CD4-positive, CD25-positive, alpha-beta regulatory T cell (primary cell): ENCODE results near the gene METTL9. TPM values are rescaled to one million over a fixed set of nuclear protein-coding genes. Genes with fewer than 3 reads are reported as not detected.
A peak's percentile ranks its signal among the peaks of the same experiment; 100 is the strongest.
"Not testable (repeated sequence)": the region's sequence is repeated elsewhere in the genome, so short reads cannot be mapped to it uniquely, and the experiment has no call there.

Experiments used
- ATAC-seq, 2 donors: fragments of 150-1000 bp; cut with Tn5 transposase; one replicate each; pipeline ENCODE4 v1.10.0; 2021; ENCODE audit warnings: low read depth in 2 of 2, moderate number of reproducible peaks in 2 of 2, moderate library complexity in 1 of 2
- DNase-seq, 3 donors: peaks; one replicate each; pipeline versions ENCODE4 v3.0.0 to v3.0.0-alpha.2; 2012 to 2022; ENCODE audit warnings: mixed read lengths in 1 of 3
- H3K27ac ChIP-seq: one replicate; pipeline ENCODE4 v1.7.0; 2013; ENCODE audit warnings: mild to moderate bottlenecking, low read length; ENCODE audit not compliant: insufficient read depth, poor library complexity, severe bottlenecking
- H3K27me3 ChIP-seq: one replicate; pipeline ENCODE4 v1.7.0; 2013; ENCODE audit warnings: low read length; ENCODE audit not compliant: control insufficient read depth, insufficient read depth
- H3K36me3 ChIP-seq: one replicate; pipeline ENCODE4 v1.7.0; 2013; ENCODE audit warnings: mild to moderate bottlenecking, low read length, moderate library complexity; ENCODE audit not compliant: control insufficient read depth, insufficient read depth
- H3K4me1 ChIP-seq: 2 replicates; pipeline ENCODE4 v1.7.0; 2013; ENCODE audit warnings: mild to moderate bottlenecking, low read length; ENCODE audit not compliant: insufficient read depth, control insufficient read depth, poor library complexity, severe bottlenecking
- H3K4me3 ChIP-seq: one replicate; pipeline ENCODE4 v1.7.0; 2013; ENCODE audit warnings: low read depth, mild to moderate bottlenecking, low read length, moderate library complexity
- H3K9me3 ChIP-seq, 2 experiments: 1 replicate in 1 of 2; 2 replicates in 1 of 2; pipeline ENCODE4 v1.7.0; 2013; ENCODE audit warnings: low read length in 2 of 2, mild to moderate bottlenecking in 1 of 2, moderate library complexity in 1 of 2; ENCODE audit not compliant: control insufficient read depth in 2 of 2
- H3K27ac Mint-ChIP-seq, 3 donors: one replicate each; pipeline ENCODE4 v1.8.0; 2020 to 2022; ENCODE audit warnings: mild to moderate bottlenecking in 3 of 3, mixed read lengths in 3 of 3, moderate library complexity in 2 of 3
- H3K27me3 Mint-ChIP-seq: one replicate; pipeline ENCODE4 v1.8.0; 2022; ENCODE audit warnings: mild to moderate bottlenecking, mixed read lengths
- H3K36me3 Mint-ChIP-seq: one replicate; pipeline ENCODE4 v1.8.0; 2020; ENCODE audit warnings: mixed read lengths
- H3K4me1 Mint-ChIP-seq, 4 donors: one replicate each; pipeline ENCODE4 v1.8.0; 2020 to 2022; ENCODE audit warnings: mixed read lengths in 4 of 4, mild to moderate bottlenecking in 1 of 4
- H3K4me3 Mint-ChIP-seq, 4 donors: one replicate each; pipeline ENCODE4 v1.8.0; 2020 to 2022; ENCODE audit warnings: mild to moderate bottlenecking in 4 of 4, mixed read lengths in 4 of 4, moderate library complexity in 3 of 4
- H3K9me3 Mint-ChIP-seq, 7 donors: one replicate each; pipeline ENCODE4 v1.8.0; 2020 to 2022; ENCODE audit warnings: mixed read lengths in 7 of 7, mild to moderate bottlenecking in 3 of 7, moderate library complexity in 2 of 7
- polyA plus RNA-seq, 4 donors: library from polyadenylated mRNA; unstranded; fragments of 300-500 nt; fragmentation: Illumina TruSeq; gene quantifications; one replicate each; pipeline ENCODE4 v1.2.3, GENCODE V29; 2021
- total RNA-seq: library from RNA; stranded (reverse); gene quantifications from one replicate; pipeline ENCODE4 v1.2.3, GENCODE V29; 2022

METTL9 gene
- total and polyA plus RNA-seq, 5 donors from 2014 or later = 69.9 to 141 (median 116) TPM

- H3K4me3 ChIP-seq = no peak overlapping the region
- Mint-ChIP-seq H3K9me3 (no peaks in the 10 kb centered on the region), H3K27ac (peak overlapping the region in 1 of 3 donors; percentile 18), H3K36me3 (no peaks in the 10 kb centered on the region), H3K27me3 (peaks cover 5% of the 10 kb centered on the region), H3K4me1 (peaks cover 0 to 6% (median 0%) of the 10 kb centered on the region in 4 donors), H3K4me3 (no peak overlapping the region)
- peak in 1 of 3 donors; percentile 21 for DNase-seq
- H3K36me3 ChIP-seq = no peaks in the 10 kb centered on the region
- no peaks in the 10 kb centered on the region for H3K9me3 ChIP-seq
- H3K4me1 ChIP-seq = no peaks in the 10 kb centered on the region
- H3K27me3 ChIP-seq = no peaks in the 10 kb centered on the region
- no peak for ATAC-seq
- H3K27ac ChIP-seq = no peak overlapping the region
Measured at GRCh38 chr16:21565861-21566669, 33.3 kb upstream of the METTL9 start.

GRCh38 chr16:21566891-21567414 is 32.4 kb upstream of the METTL9 start:
- peaks cover 0 to 6% (median 0%) of the 10 kb centered on the region in 4 donors for H3K4me1 Mint-ChIP-seq
- ATAC-seq (no peak), DNase-seq (no peak)

GRCh38 chr16:21567496-21567895 is 31.9 kb upstream of the METTL9 start:
- H3K4me3 ChIP-seq, DNase-seq, H3K36me3 ChIP-seq, H3K4me1 Mint-ChIP-seq, H3K27ac Mint-ChIP-seq, ATAC-seq, H3K27ac ChIP-seq, H3K4me3 Mint-ChIP-seq, H3K27me3 ChIP-seq, H3K9me3 ChIP-seq, H3K4me1 ChIP-seq, H3K9me3 Mint-ChIP-seq, H3K36me3 Mint-ChIP-seq: not testable (repeated sequence)
- H3K27me3 Mint-ChIP-seq = peaks cover 13% of the 10 kb centered on the region

More at GRCh38 chr16:21566891-21567414, 32.4 kb upstream of the METTL9 start:
- no peak overlapping the region for H3K27ac ChIP-seq
- Mint-ChIP-seq H3K4me3 (no peak overlapping the region), H3K27ac (peak overlapping the region in 1 of 3 donors; percentile 12), H3K36me3 (no peaks in the 10 kb centered on the region), H3K27me3 (peaks cover 13% of the 10 kb centered on the region), H3K9me3 (no peaks in the 10 kb centered on the region)
- no peaks in the 10 kb centered on the region for H3K9me3 ChIP-seq
- no peaks in the 10 kb centered on the region for H3K36me3 ChIP-seq
- no peaks in the 10 kb centered on the region for H3K27me3 ChIP-seq
- H3K4me1 ChIP-seq = no peaks in the 10 kb centered on the region
- no peak overlapping the region for H3K4me3 ChIP-seq

GRCh38 chr16:21568502-21569189 is 30.7 kb upstream of the METTL9 start:
- Histone ChIP-seq H3K27ac (no peak overlapping the region), H3K9me3 (no peaks in the 10 kb centered on the region), H3K36me3 (no peaks in the 10 kb centered on the region), H3K4me1 (no peaks in the 10 kb centered on the region), H3K27me3 (no peaks in the 10 kb centered on the region), H3K4me3 (no peak overlapping the region)
- no peak for ATAC-seq
- H3K27ac Mint-ChIP-seq = no peak overlapping the region
- no peaks in the 10 kb centered on the region for H3K36me3 Mint-ChIP-seq
- no peak for DNase-seq
- no peak overlapping the region for H3K4me3 Mint-ChIP-seq
- no peaks in the 10 kb centered on the region for H3K9me3 Mint-ChIP-seq
- peaks cover 13% of the 10 kb centered on the region for H3K27me3 Mint-ChIP-seq
- H3K4me1 Mint-ChIP-seq = peaks cover 0 to 6% (median 0%) of the 10 kb centered on the region in 4 donors

GRCh38 chr16:21570676-21571017 is 28.7 kb upstream of the METTL9 start:
- Histone ChIP-seq H3K9me3 (no peaks in the 10 kb centered on the region), H3K4me3 (no peak overlapping the region), H3K27me3 (no peaks in the 10 kb centered on the region), H3K27ac (no peak overlapping the region), H3K36me3 (no peaks in the 10 kb centered on the region), H3K4me1 (no peaks in the 10 kb centered on the region)
- DNase-seq = no peak
- peaks cover 13% of the 10 kb centered on the region for H3K27me3 Mint-ChIP-seq
- no peak for ATAC-seq
- H3K27ac Mint-ChIP-seq = no peak overlapping the region
- no peak overlapping the region for H3K4me3 Mint-ChIP-seq
- H3K36me3 Mint-ChIP-seq = no peaks in the 10 kb centered on the region
- peaks cover 0 to 5% (median 0%) of the 10 kb centered on the region in 4 donors for H3K4me1 Mint-ChIP-seq
- no peaks in the 10 kb centered on the region for H3K9me3 Mint-ChIP-seq

- ATAC-seq, H3K27me3 ChIP-seq, H3K4me1 Mint-ChIP-seq, H3K4me1 ChIP-seq, DNase-seq, H3K27ac ChIP-seq, H3K36me3 Mint-ChIP-seq, H3K9me3 Mint-ChIP-seq, H3K9me3 ChIP-seq, H3K27ac Mint-ChIP-seq, H3K4me3 ChIP-seq, H3K36me3 ChIP-seq, H3K4me3 Mint-ChIP-seq: not testable (repeated sequence)
- peaks cover 31% of the 10 kb centered on the region for H3K27me3 Mint-ChIP-seq
Measured at GRCh38 chr16:21573506-21573905, 25.9 kb upstream of the METTL9 start.

GRCh38 chr16:21574372-21574771 is 25.0 kb upstream of the METTL9 start:
- Mint-ChIP-seq H3K27me3 (peaks cover 38% of the 10 kb centered on the region), H3K9me3 (no peaks in the 10 kb centered on the region), H3K4me1 (no peaks in the 10 kb centered on the region), H3K27ac (no peak overlapping the region), H3K4me3 (no peak overlapping the region), H3K36me3 (no peaks in the 10 kb centered on the region)
- Histone ChIP-seq H3K27me3 (peaks cover 2% of the 10 kb centered on the region), H3K4me3 (no peak overlapping the region), H3K9me3 (no peaks in the 10 kb centered on the region), H3K4me1 (no peaks in the 10 kb centered on the region), H3K27ac (no peak overlapping the region), H3K36me3 (no peaks in the 10 kb centered on the region)
- ATAC-seq = no peak
- no peak for DNase-seq
